GM21360 (cell line): Measurements from ENCODE around the gene NCAM2.

Experiments used
- ATAC-seq: cut with Tn5 transposase; IDR thresholded peaks from one replicate; pipeline ENCODE4 v1.9.1; 2021; ENCODE audit warnings: mild to moderate bottlenecking, moderate library complexity; ENCODE audit not compliant: unreplicated experiment

The NCAM2 gene

GRCh38 chr21:21163904-21164303 is 165.7 kb downstream of the NCAM2 start:
- ATAC-seq: no peak

GRCh38 chr21:21165063-21165645 is 166.9 kb downstream of the NCAM2 start:
- no peak for ATAC-seq

- no peak for ATAC-seq
Observed at GRCh38 chr21:21174676-21175075, 176.5 kb downstream of the NCAM2 start.

- no peak for ATAC-seq
Observed at GRCh38 chr21:21175798-21176334, 177.7 kb downstream of the NCAM2 start.

- no peak for ATAC-seq
Observed at GRCh38 chr21:21177353-21177986, 179.3 kb downstream of the NCAM2 start.

- no peak for ATAC-seq
Observed at GRCh38 chr21:21179619-21180298, 181.6 kb downstream of the NCAM2 start.

- ATAC-seq: no peak
Observed at GRCh38 chr21:21182401-21183010, 184.3 kb downstream of the NCAM2 start.

- ATAC-seq: no peak
Observed at GRCh38 chr21:21183092-21183491, 184.9 kb downstream of the NCAM2 start.

- no peak for ATAC-seq
Observed at GRCh38 chr21:21184771-21185528, 186.7 kb downstream of the NCAM2 start.

- no peak for ATAC-seq
Observed at GRCh38 chr21:21187579-21187978, 189.4 kb downstream of the NCAM2 start.

GRCh38 chr21:21188513-21189195 is 190.4 kb downstream of the NCAM2 start:
- no peak for ATAC-seq

GRCh38 chr21:21195417-21195943 is 197.3 kb downstream of the NCAM2 start:
- no peak for ATAC-seq

GRCh38 chr21:21196087-21196486 is 197.9 kb downstream of the NCAM2 start:
- no peak for ATAC-seq

- ATAC-seq: no peak
Observed at GRCh38 chr21:21196848-21197247, 198.6 kb downstream of the NCAM2 start.

GRCh38 chr21:21199342-21200102 is 201.3 kb downstream of the NCAM2 start:
- ATAC-seq: no peak

- ATAC-seq: no peak
Observed at GRCh38 chr21:21200103-21200938, 202.1 kb downstream of the NCAM2 start.

- no peak for ATAC-seq
Observed at GRCh38 chr21:21200939-21201615, 202.9 kb downstream of the NCAM2 start.

- ATAC-seq: no peak
Observed at GRCh38 chr21:21203822-21204339, 205.7 kb downstream of the NCAM2 start.
